Measurements from ENCODE around the gene SLC25A13. TPM values are rescaled to one million over a fixed set of nuclear protein-coding genes. Genes with fewer than 3 reads are reported as not detected.

SLC25A13 gene
- total and polyA plus RNA-seq, 2 of the 13 experiments (the other 11 are each of a cell fraction or from before 2014, with no cell fraction given) = 36.2 to 84.9 TPM

DNA sequence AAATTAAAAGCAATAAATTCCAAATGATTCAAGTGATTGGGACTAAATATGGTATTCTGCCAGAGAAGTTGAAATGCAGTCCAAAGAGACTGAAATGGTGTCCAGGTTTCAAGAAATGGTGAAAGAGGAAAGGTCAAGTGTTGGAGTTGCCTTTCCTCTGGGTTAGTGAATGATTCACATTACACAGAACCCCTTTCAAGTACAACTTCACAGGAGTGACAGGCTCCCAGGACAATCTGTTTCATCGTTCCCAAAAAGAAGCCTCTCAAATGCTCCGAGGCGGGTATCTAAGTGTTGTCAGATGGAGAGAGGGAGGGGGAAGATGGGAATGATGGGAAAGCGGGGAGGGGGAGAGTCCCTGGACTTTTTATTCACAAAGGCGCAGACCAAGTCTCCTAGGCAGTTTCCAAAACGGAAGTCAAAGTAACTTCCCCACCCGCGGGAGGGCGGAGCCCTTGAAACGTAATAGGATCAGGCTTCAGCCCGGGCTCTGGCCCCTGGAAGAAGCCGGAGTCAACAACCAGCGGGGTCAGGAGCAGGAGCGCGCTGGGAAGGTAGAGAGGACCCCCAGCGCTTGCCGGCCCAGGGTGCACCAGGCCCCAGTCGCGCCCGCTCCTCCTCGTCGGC lies 754 bp downstream of the SLC25A13 start (continued):
- TF ChIP-seq TBX3 (IDR thresholded peaks at IDR 0.05; ENCODE audit: borderline replicate concordance) (no peak), PHB2 (IDR thresholded peaks at IDR 0.05; ENCODE audit: partially characterized antibody) (no peak), ZBTB44 (CRISPR knock-in tag; IDR thresholded peaks at IDR 0.05) (no peak), ZNF142 (CRISPR knock-in tag; IDR thresholded peaks at IDR 0.05) (no peak), ZBTB40 (IDR thresholded peaks at IDR 0.05) (no peak), ZBTB40 (CRISPR knock-in tag; IDR thresholded peaks at IDR 0.05) (peak; percentile 29), MIER2 (CRISPR knock-in tag; IDR thresholded peaks at IDR 0.05) (no peak), NR2F2 (IDR thresholded peaks at IDR 0.05; ENCODE audit: borderline replicate concordance, low read depth) (no peak)
- TF ChIP-seq, protein P1, sequence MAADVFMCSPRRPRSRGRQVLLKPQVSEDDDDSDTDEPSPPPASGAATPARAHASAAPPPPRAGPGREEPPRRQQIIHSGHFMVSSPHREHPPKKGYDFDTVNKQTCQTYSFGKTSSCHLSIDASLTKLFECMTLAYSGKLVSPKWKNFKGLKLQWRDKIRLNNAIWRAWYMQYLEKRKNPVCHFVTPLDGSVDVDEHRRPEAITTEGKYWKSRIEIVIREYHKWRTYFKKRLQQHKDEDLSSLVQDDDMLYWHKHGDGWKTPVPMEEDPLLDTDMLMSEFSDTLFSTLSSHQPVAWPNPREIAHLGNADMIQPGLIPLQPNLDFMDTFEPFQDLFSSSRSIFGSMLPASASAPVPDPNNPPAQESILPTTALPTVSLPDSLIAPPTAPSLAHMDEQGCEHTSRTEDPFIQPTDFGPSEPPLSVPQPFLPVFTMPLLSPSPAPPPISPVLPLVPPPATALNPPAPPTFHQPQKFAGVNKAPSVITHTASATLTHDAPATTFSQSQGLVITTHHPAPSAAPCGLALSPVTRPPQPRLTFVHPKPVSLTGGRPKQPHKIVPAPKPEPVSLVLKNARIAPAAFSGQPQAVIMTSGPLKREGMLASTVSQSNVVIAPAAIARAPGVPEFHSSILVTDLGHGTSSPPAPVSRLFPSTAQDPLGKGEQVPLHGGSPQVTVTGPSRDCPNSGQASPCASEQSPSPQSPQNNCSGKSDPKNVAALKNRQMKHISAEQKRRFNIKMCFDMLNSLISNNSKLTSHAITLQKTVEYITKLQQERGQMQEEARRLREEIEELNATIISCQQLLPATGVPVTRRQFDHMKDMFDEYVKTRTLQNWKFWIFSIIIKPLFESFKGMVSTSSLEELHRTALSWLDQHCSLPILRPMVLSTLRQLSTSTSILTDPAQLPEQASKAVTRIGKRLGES (CRISPR knock-in tag; IDR thresholded peaks at IDR 0.05; ENCODE audit: borderline replicate concordance) = no peak
